C4-2B (cell line): ENCODE data around the gene PEX14.

Source experiments
- CTCF ChIP-seq: fragments of 450-650 bp; conservative IDR thresholded peaks from 2 replicates; pipeline ENCODE4 v1.5.1; 2017; ENCODE audit warnings: mild to moderate bottlenecking
- ZFX ChIP-seq: fragments of 450-650 bp; IDR thresholded peaks from 2 replicates; pipeline ENCODE4 v1.6.1; 2017

- no peak for TF ChIP-seq CTCF
- no peak for TF ChIP-seq ZFX
Measured at GRCh38 chr1:10599194-10599861, 124.6 kb downstream of the PEX14 start.
